NOMO-1 treated with DMSO at 0.1 percent for 48 hours (cell line): ENCODE results near the gene PTER.

ENCODE experiments used
- DNase-seq: peaks from one replicate; lab custom pipeline; 2025; ENCODE audit not compliant: unreplicated experiment; lab: John Stamatoyannopoulos, UW

The PTER gene

GRCh38 chr10:16436758-16437539 lies at the start of gene PTER:
TSS of gene PTER (plus strand) at chr10:16437010. CDS start at chr10:16484385, 47,375 bp downstream.
- peak; percentile 94 for DNase-seq

GRCh38 chr10:16392531-16393069 lies 44.2 kb upstream of the PTER start:
- no peak for DNase-seq

DNA sequence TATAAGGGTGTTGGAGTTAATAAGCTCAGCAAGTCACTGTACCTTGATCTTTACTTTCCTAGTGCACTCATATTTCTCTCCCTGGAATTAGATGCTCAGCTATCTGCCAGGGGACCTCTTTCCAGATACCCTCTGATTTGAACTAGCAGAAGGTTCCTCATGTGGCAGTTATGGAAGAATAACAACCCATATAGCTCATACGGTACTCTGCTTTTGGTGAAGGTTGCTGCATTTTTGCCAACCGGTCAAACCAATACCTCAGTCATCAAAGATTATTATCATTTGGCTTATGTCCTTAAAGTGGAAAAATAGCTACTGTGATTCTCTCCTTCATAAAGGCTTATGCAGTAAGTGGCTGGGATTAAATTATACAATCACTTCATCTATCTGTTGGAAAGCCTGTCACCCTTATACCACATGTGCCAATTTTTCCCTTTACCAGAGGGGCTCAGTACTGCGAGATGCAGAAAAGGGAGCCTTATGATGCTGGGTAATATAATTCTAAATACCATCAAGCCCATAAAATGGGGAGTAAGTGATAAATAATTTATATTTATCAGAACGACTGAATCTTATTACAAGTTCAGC lies 43.4 kb upstream of the PTER start:
- no peak for DNase-seq

GRCh38 chr10:16401416-16401815 lies 35.4 kb upstream of the PTER start:
- DNase-seq: no peak

DNA sequence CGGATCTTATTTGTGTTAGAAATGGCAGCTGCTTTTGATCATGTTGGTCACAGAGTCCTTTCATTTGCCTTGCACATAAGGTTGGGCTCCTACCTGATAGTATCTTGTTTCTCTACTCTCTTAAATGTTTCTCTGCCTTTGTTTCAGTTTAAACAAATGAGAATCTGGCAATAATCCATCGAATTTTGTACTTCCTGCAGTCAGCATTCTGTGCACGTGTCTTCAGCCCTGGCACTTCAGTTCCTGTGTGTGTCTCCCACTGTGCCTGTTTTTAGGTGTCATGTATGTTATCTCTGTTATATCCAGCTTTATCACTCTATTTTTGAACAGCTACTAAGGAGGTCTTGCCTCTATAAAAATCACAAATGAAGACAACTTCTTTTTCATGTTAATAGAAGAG lies 28.4 kb upstream of the PTER start:
- DNase-seq: no peak

DNA sequence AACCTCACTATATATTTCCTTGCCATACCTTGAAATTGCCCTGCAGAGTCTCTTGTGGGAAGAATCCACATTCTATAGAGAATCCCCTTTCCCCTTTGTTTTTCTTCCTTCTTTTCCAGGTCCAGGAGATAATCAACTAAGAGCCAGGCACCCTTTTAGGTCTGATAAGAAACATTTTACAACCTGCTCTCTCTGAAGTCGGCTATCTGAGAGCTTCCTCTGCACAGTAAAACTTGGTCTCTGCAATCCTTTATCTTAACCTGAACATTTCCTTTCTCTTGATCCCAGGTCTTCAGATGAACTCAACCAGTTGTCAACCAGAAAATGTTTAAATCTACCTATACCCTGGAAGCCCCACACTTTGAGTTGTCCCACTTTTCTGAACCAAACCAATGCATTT lies 19.5 kb upstream of the PTER start:
- DNase-seq: no peak

- DNase-seq: no peak
These were observed 13.2 kb upstream of the PTER start for GRCh38 chr10:16423599-16423998.

- no peak for DNase-seq
These were observed 11.4 kb upstream of the PTER start for GRCh38 chr10:16425449-16425848.

GRCh38 chr10:16429539-16429938 lies 7.3 kb upstream of the PTER start:
- no peak for DNase-seq

DNA sequence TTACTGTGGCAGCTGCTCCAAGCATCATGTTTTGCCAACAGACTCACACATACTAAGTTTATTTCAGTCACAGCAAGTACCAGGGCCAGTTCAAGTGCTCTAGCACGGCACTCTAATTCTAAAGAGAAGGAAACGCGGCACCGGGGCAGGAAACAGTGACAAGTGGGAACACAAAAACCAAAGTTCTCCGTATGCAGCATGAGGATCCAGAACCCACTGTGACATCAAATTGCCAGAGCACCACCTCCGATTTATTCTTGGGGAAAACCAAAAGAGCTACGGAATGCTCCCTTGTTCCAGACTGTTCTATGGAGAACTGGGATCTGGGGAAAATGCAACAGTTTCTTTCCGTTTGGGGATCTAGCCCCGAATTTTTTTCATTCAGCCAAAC lies 448 bp upstream of the PTER start:
- peak; percentile 67 for DNase-seq

DNA sequence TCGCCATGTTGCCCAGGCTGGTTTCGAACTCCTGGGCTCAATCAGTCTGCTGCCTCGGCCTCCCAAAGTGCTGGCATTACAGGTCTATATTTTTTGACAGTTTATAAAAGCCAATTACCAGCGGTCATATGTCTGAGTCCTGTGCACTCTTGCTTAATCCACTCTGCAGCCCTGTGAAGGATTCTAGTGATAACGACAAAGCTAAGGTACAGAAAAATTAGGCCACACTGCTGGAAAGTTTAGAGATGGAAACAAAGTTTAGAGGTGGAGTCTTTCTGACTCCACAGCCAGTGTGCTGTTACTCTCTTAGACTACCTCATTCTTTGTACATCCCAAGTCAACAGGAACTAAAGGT lies 707 bp downstream of the PTER start:
- DNase-seq: no peak

- DNase-seq: no peak
These were observed 2.5 kb downstream of the PTER start for GRCh38 chr10:16439295-16439694.

DNA sequence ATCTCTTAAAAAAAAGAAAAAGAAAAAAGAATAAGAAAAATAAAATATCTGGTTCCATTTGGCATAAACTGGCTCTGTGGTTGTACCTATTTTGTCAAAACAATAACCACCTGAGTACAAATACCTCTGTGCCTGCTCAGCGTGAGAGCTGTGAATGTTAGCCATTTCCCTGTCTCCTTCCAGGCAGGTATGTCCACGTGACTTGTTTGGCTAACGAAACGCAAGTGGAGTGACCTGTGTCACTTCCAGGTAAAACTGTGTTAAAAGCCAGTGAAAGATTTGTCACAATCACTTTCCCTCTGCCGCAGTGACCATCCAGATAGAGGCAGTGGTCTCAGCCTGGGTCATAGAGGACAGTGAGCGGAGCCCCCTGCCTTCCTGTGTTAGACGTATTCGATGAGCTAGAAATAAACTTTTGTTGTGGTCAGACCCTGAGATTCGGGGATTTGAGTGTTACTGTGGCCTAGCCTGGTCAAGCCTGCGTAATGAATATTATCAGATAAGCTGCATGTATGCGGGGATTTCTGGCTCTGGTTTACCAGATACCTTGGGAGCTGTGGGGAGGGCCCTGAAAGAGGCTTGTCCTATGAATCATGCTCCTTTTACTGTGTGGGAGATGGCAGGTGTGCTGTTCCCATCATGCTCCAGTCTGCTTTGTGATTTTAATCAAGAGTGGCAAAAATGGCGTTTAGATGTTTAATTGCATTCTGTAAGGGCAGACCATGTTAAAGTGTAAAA lies 3.8 kb downstream of the PTER start:
- no peak for DNase-seq

DNA sequence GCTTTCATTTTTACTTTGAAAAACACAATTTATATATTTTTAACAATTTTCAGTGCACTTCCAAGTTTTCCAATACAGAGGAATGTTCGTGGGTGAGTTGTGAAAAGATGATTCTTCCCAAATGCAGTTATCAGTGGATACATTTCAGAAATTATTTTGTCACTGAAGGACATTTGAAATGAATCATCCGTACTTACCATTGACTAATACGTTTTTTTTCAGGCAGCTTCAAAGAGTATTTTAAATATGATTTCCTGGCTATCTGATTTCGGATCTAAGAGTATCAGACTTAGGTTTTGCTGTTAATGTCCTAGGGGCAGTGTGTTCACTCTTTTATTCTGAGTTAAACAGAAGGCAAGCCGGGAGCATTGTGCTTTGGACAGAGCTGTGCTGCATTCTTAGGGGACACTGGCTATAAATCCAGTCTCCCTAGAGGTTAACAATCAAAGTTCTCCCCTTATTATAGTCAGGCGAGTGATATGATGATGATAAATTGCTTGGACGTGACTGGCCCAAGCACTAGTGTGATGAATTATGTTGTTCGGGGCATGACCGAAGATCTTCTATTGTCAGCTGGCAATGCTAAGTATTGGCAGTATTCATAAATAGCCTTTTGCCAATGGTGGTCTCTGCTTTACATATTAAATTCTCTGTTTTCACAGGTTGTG lies 4.5 kb downstream of the PTER start:
- DNase-seq: no peak

DNA sequence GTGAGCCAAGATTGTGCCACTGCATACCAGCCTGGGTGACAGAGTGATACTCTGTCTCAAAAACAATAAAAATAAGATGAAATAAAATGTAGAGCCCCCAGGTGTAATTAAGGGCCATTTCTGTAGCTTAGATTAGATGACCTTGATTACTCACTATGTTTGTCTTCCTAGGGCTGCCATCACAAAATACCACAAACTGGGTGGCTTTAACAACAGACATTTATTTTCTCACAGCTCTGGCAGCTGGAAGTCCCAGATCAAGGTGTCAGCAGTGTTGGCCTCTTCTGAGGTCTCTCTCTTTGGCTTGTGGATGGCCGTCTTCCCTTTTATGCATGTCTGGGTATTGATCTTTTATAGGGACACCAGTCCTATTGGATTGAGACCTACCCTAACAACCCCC lies 6.1 kb downstream of the PTER start:
- DNase-seq: no peak

GRCh38 chr10:16445770-16446469 lies 9.1 kb downstream of the PTER start:
- no peak for DNase-seq

- DNase-seq: no peak
These were observed 12.6 kb downstream of the PTER start for GRCh38 chr10:16449454-16449853.

- no peak for DNase-seq
These were observed 21.6 kb downstream of the PTER start for GRCh38 chr10:16458166-16458955.

DNA sequence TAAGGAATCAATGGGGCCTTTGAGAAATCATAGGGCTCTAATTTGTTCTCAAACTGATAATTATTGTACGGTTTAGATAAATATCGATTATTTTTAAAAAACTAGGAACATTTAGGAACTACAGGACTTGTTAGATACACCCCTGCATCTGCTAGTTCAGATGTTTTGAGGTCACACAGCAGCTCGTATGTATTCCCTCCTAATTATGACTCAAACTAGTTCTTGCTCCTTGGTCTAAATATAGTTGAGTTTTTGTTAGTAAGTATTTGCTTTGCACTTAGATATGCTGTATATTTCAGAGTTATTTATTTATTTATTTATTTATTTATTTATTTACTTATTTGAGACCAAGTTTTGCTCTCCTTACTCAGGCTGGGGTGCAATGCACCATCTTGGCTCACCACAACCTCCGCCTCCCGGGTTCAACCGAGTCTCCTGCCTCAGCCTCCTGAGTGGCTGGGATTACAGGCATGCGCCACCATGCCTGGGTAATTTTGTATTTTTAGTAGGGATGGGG lies 22.7 kb downstream of the PTER start:
- DNase-seq: no peak

DNA sequence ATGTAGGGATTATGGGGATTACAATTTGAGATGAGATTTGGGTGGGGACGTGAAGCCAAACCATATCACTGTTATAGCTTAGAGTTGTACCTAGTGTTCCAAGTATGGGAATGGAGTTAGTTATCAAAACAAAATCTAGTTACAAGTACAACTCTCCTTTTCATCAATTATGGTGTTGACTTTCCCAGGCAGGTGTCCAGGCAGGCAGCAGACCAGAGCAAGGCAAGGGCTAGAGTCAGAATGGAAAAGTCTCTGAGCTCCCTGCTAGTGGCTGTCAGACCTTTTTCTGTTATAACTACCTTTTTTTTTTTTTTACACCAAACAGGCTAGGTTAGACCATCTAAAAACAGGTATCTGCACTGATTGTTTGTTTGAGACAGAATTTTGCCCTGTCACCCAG lies 29.2 kb downstream of the PTER start:
- no peak for DNase-seq
